Keratinocyte (primary cell): ENCODE data around the gene SHISA3. TPM values are rescaled to one million over a fixed set of nuclear protein-coding genes. Genes with fewer than 3 reads are reported as not detected.

Experiments
- DNase-seq: peaks from one replicate; pipeline ENCODE4 v3.0.0-alpha.2; 2011; ENCODE audit warnings: low read depth, missing footprints, low spot score
- FAIRE-seq: peaks from 2 replicates; lab custom pipeline; 2011; peaks lifted over from hg19 to GRCh38; lab: Jason Lieb, UNC
- H2AFZ ChIP-seq: 2 replicates; pipeline ENCODE4 v1.6.0; 2012; ENCODE audit warnings: low read length, control low read depth, inconsistent platforms; ENCODE audit not compliant: control insufficient read depth
- H3K27ac ChIP-seq: 2 replicates; pipeline ENCODE4 v1.5.1; 2011; ENCODE audit warnings: low read length; ENCODE audit not compliant: control insufficient read depth, insufficient read depth
- H3K27me3 ChIP-seq: 3 replicates; pipeline ENCODE4 v1.6.0; 2011; ENCODE audit warnings: low read length; ENCODE audit not compliant: control insufficient read depth, insufficient read depth; ENCODE audit errors: extremely low read depth
- H3K36me3 ChIP-seq, 2 experiments: 2 replicates in 1 of 2; 3 replicates in 1 of 2; pipeline ENCODE4 v1.5.1; 2011; ENCODE audit warnings: low read length in 2 of 2, mild to moderate bottlenecking in 1 of 2; ENCODE audit not compliant: control insufficient read depth in 2 of 2, insufficient read depth in 2 of 2; ENCODE audit errors: extremely low read depth in 1 of 2
- H3K4me1 ChIP-seq: 3 replicates; pipeline ENCODE4 v1.5.1; 2011; ENCODE audit warnings: low read length; ENCODE audit not compliant: control insufficient read depth, insufficient read depth; ENCODE audit errors: extremely low read depth
- H3K4me2 ChIP-seq: 3 replicates; pipeline ENCODE4 v1.6.0; 2011; ENCODE audit warnings: low read depth, low read length; ENCODE audit not compliant: control insufficient read depth, insufficient read depth; ENCODE audit errors: extremely low read depth
- H3K4me3 ChIP-seq, 3 experiments: fragments of 200-600 bp in 1 of 3; sonication (generic) in 1 of 3; 2 replicates in 2 of 3; 3 replicates in 1 of 3; pipeline ENCODE4 v1.5.1; 2011 to 2016; ENCODE audit warnings: low read length in 3 of 3, mild to moderate bottlenecking in 3 of 3, control low read depth in 2 of 3, inconsistent platforms in 1 of 3, low read depth in 1 of 3, mixed read lengths in 1 of 3, mixed run types in 1 of 3, moderate library complexity in 1 of 3; ENCODE audit not compliant: control insufficient read depth in 2 of 3, insufficient read depth in 2 of 3; ENCODE audit errors: extremely low read depth in 1 of 3
- H3K79me2 ChIP-seq: 2 replicates; pipeline ENCODE4 v1.6.0; 2012; ENCODE audit warnings: low read length; ENCODE audit not compliant: control insufficient read depth, insufficient read depth
- H3K9ac ChIP-seq: 3 replicates; pipeline ENCODE4 v1.6.0; 2011; ENCODE audit warnings: low read length; ENCODE audit not compliant: control insufficient read depth, insufficient read depth; ENCODE audit errors: extremely low read depth
- H3K9me1 ChIP-seq: 3 replicates; pipeline ENCODE4 v1.6.0; 2011; ENCODE audit warnings: low read length; ENCODE audit not compliant: control insufficient read depth, insufficient read depth; ENCODE audit errors: extremely low read depth
- H3K9me3 ChIP-seq: 2 replicates; pipeline ENCODE4 v1.5.1; 2012; ENCODE audit warnings: low read depth, low read length; ENCODE audit not compliant: control insufficient read depth
- H4K20me1 ChIP-seq: 3 replicates; pipeline ENCODE4 v1.6.0; 2011; ENCODE audit warnings: low read length; ENCODE audit not compliant: control insufficient read depth, insufficient read depth; ENCODE audit errors: extremely low read depth
- CTCF ChIP-seq, 3 experiments: IDR thresholded peaks in 1 of 3; conservative IDR thresholded peaks in 1 of 3; optimal IDR thresholded peaks in 1 of 3; 2 replicates in 2 of 3; 3 replicates in 1 of 3; pipeline versions ENCODE3 to v1.5.1; 2011; ENCODE audit warnings: low read length in 3 of 3, mild to moderate bottlenecking in 3 of 3, moderate library complexity in 2 of 3, control low read depth in 1 of 3, inconsistent platforms in 1 of 3; ENCODE audit not compliant: insufficient read depth in 2 of 3; ENCODE audit errors: extremely low read depth in 1 of 3
- EZH2 ChIP-seq: IDR thresholded peaks from one replicate; pipeline ENCODE4 v1.6.1; 2012; ENCODE audit warnings: inconsistent platforms, mild to moderate bottlenecking, low read length, moderate library complexity
- dilution Hi-C: fragments of 300-500 bp; cut with MboI; formaldehyde crosslinking; loops from one replicate; pipeline ENCODE4 v1.7.0; 2020; ENCODE audit warnings: low sequenced_read_pairs; ENCODE audit not compliant: extremely low pct_ligation_motif_present
- polyA plus RNA-seq, 5 experiments: library from polyadenylated mRNA; depleted of rRNA in 3 of 5; stranded (reverse) in 3 of 5; stranded (forward) in 1 of 5; unstranded in 1 of 5; fragments of >200 nt; gene quantifications; 1 replicate in 1 of 5; 2 replicates in 3 of 5; 3 replicates in 1 of 5; pipeline versions ENCODE4 v1.2.1 to v1.2.3, GENCODE V29; 2011 to 2012; ENCODE audit warnings: missing spikeins in 2 of 5, low read depth in 1 of 5, low replicate concordance in 1 of 5

SHISA3 gene
- polyA plus RNA-seq, 1 donor (not counting 4 experiments of a cell fraction or from before 2014, with no cell fraction given) = not detected

- no peak for DNase-seq
- no peak overlapping the region for H3K9ac ChIP-seq
- no peak for FAIRE-seq
- no peak overlapping the region for H3K4me3 ChIP-seq
- H3K79me2 ChIP-seq = no peaks in the 10 kb centered on the region
- H3K27ac ChIP-seq = no peak overlapping the region
- no peaks in the 10 kb centered on the region for H3K27me3 ChIP-seq
- TF ChIP-seq CTCF (optimal IDR thresholded peaks at IDR 0.05 in 1 of 3, IDR thresholded peaks at IDR 0.05 in 1 of 3, conservative IDR thresholded peaks at IDR 0.05 in 1 of 3; ENCODE audit: extremely low read depth in 1 of 3, insufficient read depth in 2 of 3, low read length in 3 of 3) (no peak), EZH2 (no peak)
- H4K20me1 ChIP-seq = no peaks in the 10 kb centered on the region
- dilution Hi-C loops = no loop called here
- H2AFZ ChIP-seq = no peak overlapping the region
- no peaks in the 10 kb centered on the region for H3K9me3 ChIP-seq
- no peak overlapping the region for H3K4me2 ChIP-seq
- no peaks in the 10 kb centered on the region for H3K4me1 ChIP-seq
- no peaks in the 10 kb centered on the region for H3K9me1 ChIP-seq
- no peaks in the 10 kb centered on the region for H3K36me3 ChIP-seq
Observed at GRCh38 chr4:42361456-42361855, 35.8 kb upstream of the SHISA3 start.

GRCh38 chr4:42362591-42362990, 34.7 kb upstream of the SHISA3 start:
- Histone ChIP-seq H3K79me2 (no peaks in the 10 kb centered on the region), H2AFZ (no peak overlapping the region), H3K4me2 (no peak overlapping the region), H3K9me3 (no peaks in the 10 kb centered on the region), H3K36me3 (no peaks in the 10 kb centered on the region), H3K27ac (no peak overlapping the region), H3K9me1 (no peaks in the 10 kb centered on the region), H3K4me1 (no peaks in the 10 kb centered on the region), H3K9ac (no peak overlapping the region), H4K20me1 (no peaks in the 10 kb centered on the region), H3K4me3 (no peak overlapping the region), H3K27me3 (no peaks in the 10 kb centered on the region)
- DNase-seq = no peak
- dilution Hi-C loops = no loop called here
- FAIRE-seq = no peak
- TF ChIP-seq CTCF (optimal IDR thresholded peaks at IDR 0.05 in 1 of 3, IDR thresholded peaks at IDR 0.05 in 1 of 3, conservative IDR thresholded peaks at IDR 0.05 in 1 of 3; ENCODE audit: extremely low read depth in 1 of 3, insufficient read depth in 2 of 3, low read length in 3 of 3) (no peak), EZH2 (no peak)
